ENCODE results near the gene TMEM176B.

The TMEM176B gene

GRCh38 chr7:150746921-150747320, 53.2 kb downstream of the TMEM176B start:
- no peak for DNase-seq

DNA sequence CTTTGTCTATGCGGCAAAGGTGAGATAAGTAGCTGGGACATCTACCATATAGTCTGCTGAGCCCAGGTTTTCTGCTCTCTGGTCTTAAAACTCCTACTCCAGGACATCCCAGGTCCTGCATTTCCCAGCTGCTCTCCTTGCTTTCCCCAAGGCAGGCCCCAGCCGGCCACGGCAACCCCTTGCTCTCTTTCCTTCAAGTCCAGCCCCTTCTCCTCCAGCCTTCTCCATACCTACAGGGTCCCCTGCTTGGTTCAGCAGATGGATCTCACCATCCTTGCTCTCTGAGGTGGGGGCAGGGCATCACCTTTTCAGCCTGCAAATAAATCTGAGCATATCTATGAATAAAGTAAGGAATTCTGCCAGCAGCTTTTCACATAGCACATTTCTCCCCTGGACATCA, 54.3 kb downstream of the TMEM176B start:
- no peak for DNase-seq

- DNase-seq, result no peak
Observed at GRCh38 chr7:150745086-150745485, 55.1 kb downstream of the TMEM176B start.

DNA sequence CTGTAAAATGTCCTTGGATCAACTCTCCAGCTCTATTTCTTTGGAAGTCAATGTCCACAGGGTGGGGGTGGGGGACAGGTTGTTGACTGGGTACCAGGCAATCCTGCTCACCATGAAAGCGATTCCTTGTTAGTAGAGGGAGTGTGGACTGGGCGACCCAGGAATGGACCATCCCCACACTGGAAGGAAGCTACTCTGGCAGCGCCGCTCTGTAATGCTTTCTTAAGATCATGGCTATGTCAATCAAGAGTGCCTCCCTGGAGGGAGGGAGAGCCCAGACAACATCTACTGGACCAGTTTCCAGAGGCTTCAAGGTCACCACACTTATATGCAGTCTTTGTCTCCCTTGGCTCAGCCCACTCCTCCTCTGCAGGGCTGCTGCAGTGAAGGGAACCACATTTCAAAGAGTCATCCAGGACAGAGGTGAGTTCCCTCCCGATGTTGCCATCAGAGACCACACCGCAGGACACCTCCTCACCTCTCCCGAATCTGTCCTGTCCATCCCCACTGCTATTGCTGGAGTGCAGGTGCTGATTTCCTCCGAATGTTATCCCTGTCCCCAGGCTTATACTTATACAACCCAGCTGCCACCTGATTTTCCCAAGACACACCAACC, 56.0 kb downstream of the TMEM176B start:
- DNase-seq, result no peak

DNA sequence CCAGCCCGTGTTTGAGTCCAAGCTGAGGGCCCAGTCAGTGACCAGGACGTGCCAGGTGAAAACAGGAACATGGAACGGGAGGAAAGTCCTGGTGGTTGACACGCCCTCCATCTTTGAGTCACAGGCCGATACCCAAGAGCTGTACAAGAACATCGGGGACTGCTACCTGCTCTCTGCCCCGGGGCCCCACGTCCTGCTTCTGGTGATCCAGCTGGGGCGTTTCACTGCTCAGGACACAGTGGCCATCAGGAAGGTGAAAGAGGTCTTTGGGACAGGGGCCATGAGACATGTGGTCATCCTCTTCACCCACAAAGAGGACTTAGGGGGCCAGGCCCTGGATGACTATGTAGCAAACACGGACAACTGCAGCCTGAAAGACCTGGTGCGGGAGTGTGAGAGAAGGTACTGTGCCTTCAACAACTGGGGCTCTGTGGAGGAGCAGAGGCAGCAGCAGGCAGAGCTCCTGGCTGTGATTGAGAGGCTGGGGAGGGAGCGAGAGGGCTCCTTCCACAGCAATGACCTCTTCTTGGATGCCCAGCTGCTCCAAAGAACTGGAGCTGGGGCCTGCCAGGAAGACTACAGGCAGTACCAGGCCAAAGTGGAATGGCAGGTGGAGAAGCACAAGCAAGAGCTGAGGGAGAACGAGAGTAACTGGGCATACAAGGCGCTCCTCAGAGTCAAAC, 57.7 kb downstream of the TMEM176B start:
- DNase-seq, result peak; percentile 36
